ENCODE results near the gene MPV17L2.
A peak's percentile ranks its signal among the peaks of the same experiment; 100 is the strongest.

MPV17L2 gene

GRCh38 chr19:18192673-18193387 lies at the start of gene MPV17L2:
MPV17L2 (plus strand) TSS chr19:18193218; CDS start chr19:18193282, 64 bp downstream.
- TF ChIP-seq, protein P1, sequence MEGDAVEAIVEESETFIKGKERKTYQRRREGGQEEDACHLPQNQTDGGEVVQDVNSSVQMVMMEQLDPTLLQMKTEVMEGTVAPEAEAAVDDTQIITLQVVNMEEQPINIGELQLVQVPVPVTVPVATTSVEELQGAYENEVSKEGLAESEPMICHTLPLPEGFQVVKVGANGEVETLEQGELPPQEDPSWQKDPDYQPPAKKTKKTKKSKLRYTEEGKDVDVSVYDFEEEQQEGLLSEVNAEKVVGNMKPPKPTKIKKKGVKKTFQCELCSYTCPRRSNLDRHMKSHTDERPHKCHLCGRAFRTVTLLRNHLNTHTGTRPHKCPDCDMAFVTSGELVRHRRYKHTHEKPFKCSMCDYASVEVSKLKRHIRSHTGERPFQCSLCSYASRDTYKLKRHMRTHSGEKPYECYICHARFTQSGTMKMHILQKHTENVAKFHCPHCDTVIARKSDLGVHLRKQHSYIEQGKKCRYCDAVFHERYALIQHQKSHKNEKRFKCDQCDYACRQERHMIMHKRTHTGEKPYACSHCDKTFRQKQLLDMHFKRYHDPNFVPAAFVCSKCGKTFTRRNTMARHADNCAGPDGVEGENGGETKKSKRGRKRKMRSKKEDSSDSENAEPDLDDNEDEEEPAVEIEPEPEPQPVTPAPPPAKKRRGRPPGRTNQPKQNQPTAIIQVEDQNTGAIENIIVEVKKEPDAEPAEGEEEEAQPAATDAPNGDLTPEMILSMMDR (IDR thresholded peaks at IDR 0.05; ENCODE audit: insufficient read depth, low read depth, low read length, missing control alignments): no peak

DNA sequence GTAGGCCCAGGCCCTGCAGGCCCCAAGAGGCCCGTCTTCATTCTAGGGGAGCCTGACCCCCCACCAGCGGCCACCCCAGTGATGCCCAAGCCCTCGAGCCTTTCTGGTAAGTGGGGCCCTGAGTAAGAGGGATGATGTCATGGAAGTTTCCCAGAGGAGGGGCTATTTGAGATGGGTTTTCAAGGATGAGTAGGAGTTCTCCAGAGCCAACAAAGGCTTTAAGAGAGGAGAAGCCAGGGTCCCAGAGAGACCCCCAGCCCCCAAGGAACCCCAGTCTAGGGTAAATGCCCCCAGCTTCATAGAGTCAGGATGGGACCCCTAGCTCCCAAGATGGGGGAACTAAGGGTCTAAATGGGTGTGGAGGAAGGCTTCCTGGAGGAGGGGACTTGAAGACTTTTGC lies 49.1 kb upstream of the MPV17L2 start:
- no peak overlapping the region for H3K4me3 ChIP-seq (ENCODE audit: low read depth, low read length)
- no peak for DNase-seq (ENCODE audit: low read depth)
- TF ChIP-seq, protein P1 (IDR thresholded peaks at IDR 0.05; ENCODE audit: insufficient read depth, low read depth, low read length, missing control alignments): no peak

More at GRCh38 chr19:18192673-18193387, at the start of gene MPV17L2:
- peak within 1 kb of the TSS; percentile 71 for H3K4me3 ChIP-seq (ENCODE audit: low read depth, low read length)
- DNase-seq (ENCODE audit: low read depth): peak; percentile 100

- TF ChIP-seq, protein P1 (IDR thresholded peaks at IDR 0.05; ENCODE audit: insufficient read depth, low read depth, low read length, missing control alignments): no peak
- no peak for DNase-seq (ENCODE audit: low read depth)
- no peak overlapping the region for H3K4me3 ChIP-seq (ENCODE audit: low read depth, low read length)
Measured at GRCh38 chr19:18144361-18144760, 48.7 kb upstream of the MPV17L2 start.

DNA sequence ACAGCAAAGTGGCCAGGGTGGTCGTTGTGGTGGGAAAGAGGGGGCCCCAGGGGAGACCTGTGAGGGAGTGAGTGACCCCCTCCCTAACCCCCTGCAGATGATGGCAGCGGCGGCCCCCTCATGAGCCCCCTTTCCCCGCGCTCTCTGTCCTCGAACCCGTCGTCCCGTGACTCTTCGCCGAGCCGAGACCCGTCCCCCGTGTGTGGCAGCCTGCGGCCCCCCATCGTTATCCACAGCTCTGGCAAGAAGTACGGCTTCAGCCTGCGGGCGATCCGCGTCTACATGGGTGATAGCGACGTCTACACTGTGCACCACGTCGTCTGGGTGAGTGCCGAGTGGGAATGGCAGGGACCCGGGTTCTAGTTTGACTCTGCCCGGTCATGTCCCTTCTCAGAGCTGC lies 48.1 kb upstream of the MPV17L2 start:
- DNase-seq (ENCODE audit: low read depth): no peak
- no peak overlapping the region for H3K4me3 ChIP-seq (ENCODE audit: low read depth, low read length)

DNA sequence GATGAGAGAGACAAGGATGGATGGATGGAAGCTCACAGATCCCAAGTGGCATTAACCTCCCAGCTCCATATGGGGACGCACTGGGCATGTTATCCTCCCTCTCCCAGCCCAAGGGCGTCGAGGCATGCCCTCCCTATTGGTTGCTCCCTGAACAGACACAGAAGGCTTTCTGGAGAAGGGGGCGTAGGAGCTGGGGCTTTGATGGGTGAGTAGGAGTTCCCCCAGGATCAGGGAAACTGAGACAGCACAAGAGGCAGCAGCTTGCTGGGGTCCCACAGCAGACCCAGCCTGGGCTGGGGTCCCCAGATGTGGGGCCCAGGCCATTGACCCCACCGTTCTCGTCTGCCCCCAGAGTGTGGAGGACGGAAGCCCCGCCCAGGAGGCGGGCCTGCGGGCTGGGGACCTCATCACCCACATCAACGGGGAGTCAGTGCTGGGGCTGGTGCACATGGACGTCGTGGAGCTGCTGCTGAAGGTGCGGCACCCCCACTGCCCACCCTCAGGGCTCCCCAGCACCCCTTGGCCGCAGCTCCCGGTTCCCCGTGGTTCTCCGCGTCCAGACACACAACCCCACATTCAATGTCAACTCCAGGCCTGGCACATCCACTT lies 47.5 kb upstream of the MPV17L2 start:
- no peak overlapping the region for H3K4me3 ChIP-seq (ENCODE audit: low read depth, low read length)
- DNase-seq (ENCODE audit: low read depth): no peak
- TF ChIP-seq, protein P1 (IDR thresholded peaks at IDR 0.05; ENCODE audit: insufficient read depth, low read depth, low read length, missing control alignments): no peak

More for the DNA sequence above, 48.1 kb upstream of the MPV17L2 start:
- TF ChIP-seq, protein P1 (IDR thresholded peaks at IDR 0.05; ENCODE audit: insufficient read depth, low read depth, low read length, missing control alignments): no peak

DNA sequence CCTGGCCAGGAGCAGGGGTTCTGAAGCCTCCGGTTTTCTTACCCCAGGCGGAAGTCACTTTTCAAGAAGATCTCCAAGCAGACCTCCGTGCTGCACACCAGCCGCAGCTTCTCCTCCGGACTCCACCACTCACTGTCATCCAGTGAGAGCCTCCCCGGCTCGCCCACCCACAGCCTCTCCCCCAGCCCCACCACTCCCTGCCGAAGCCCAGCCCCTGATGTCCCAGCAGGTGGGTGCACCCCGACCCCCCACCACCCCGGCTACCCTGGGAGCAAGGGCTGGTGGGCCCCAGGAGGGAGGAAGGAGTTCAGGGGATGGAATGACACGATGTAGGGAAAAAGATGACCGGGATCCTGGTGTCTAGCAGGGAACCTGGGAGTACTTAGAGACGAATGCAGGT lies 45.6 kb upstream of the MPV17L2 start:
- no peak for DNase-seq (ENCODE audit: low read depth)
- TF ChIP-seq, protein P1 (IDR thresholded peaks at IDR 0.05; ENCODE audit: insufficient read depth, low read depth, low read length, missing control alignments): no peak

More for the DNA sequence above, 45.6 kb upstream of the MPV17L2 start:
- no peak overlapping the region for H3K4me3 ChIP-seq (ENCODE audit: low read depth, low read length)

All from GM12865 (cell line).